ENCODE results near the gene ATP1B4.

Gene ATP1B4

DNA sequence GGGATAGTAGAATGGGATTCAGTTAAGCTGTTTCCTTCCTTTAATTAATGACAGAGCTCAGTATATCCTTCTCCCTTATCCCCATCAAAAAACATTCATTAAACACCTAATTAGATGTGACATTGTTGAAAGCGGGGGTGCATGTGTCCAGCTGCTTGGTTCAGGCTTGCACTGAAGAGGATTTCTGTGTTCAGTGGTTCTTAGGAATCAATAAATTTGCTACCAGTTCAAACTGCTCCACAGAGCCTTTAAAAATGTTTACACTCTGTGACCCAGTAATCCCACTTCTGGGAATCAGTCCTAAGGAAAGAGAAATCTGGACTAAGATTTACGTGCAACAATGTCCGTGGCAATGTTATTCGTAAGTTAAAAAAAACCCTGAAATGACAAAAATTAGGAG is 43.5 kb upstream of the ATP1B4 start:
- no peak for TF ChIP-seq CTCF (IDR thresholded peaks at IDR 0.05; ENCODE audit: low read depth, low read length, poor library complexity, severe bottlenecking)
- no peak for TF ChIP-seq EZH2phosphoT487 (IDR thresholded peaks at IDR 0.05; ENCODE audit: borderline replicate concordance, low read length)
- Histone ChIP-seq H4K20me1 (ENCODE audit: control insufficient read depth, insufficient read depth, low read depth, low read length) (no peaks in the 10 kb centered on the region), H3K79me2 (ENCODE audit: control insufficient read depth, low read length) (no peaks in the 10 kb centered on the region)

DNA sequence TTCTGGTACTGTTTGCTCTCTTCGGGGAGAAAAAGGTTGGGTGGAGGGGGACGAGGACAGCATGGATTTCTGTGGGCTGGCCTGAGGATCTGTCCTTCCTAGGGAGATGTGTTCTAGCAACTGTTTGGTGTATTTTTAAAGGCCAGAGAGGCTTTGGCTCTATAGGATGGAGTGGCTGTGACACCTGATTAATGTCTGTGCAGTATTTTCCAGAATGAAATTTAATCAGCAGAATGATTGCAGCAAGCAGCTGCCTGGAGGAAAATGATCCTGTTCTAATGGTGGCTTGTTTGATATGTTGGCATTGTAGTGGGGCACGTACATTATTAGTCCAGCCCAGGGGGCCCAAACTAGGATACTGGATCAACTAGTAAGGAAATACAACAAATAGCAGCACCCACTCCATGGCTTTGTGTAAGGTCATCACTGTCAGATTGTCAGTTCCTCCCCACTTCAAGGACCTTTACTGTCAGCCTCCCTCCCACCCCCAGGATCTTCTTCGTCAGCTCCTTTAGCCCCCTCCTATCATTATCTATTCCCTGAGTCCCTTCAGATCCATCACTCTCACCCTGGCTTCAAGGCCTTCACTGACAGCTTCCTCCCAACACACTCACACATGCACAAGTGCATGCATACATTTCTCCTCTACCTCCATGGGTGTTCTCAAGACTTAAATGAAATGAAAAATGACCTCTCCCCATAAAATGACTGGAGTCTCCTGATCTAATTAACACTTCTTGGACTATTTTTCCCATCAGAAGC is 40.2 kb upstream of the ATP1B4 start:
- H3K79me2 ChIP-seq (ENCODE audit: control insufficient read depth, low read length): no peaks in the 10 kb centered on the region
- TF ChIP-seq CTCF (IDR thresholded peaks at IDR 0.05; ENCODE audit: low read depth, low read length, poor library complexity, severe bottlenecking) (no peak), EZH2phosphoT487 (IDR thresholded peaks at IDR 0.05; ENCODE audit: borderline replicate concordance, low read length) (no peak)
- H3K9me3 ChIP-seq (ENCODE audit: control insufficient read depth, insufficient read depth, low read length): no peaks in the 10 kb centered on the region
- no peaks in the 10 kb centered on the region for H3K36me3 ChIP-seq (ENCODE audit: control insufficient read depth, low read length)
- H3K9me2 ChIP-seq (replicated peaks; ENCODE audit: control insufficient read depth, low read length): no peaks in the 10 kb centered on the region
- H3K27me3 ChIP-seq (ENCODE audit: control insufficient read depth, low read length): no peaks in the 10 kb centered on the region
- no peaks in the 10 kb centered on the region for H3F3A ChIP-seq (ENCODE audit: control insufficient read depth, insufficient read depth)
- no peak overlapping the region for H3K4me3 ChIP-seq (ENCODE audit: low read length)
- H3K4me2 ChIP-seq (ENCODE audit: low read length): no peak overlapping the region
- no peaks in the 10 kb centered on the region for H3K4me1 ChIP-seq (ENCODE audit: control insufficient read depth, low read length)
- H4K20me1 ChIP-seq (ENCODE audit: control insufficient read depth, insufficient read depth, low read depth, low read length): no peaks in the 10 kb centered on the region
- no peak overlapping the region for H3K27ac ChIP-seq (ENCODE audit: low read depth, low read length)

More for the DNA sequence above, 43.5 kb upstream of the ATP1B4 start:
- Histone ChIP-seq H3K9me3 (ENCODE audit: control insufficient read depth, insufficient read depth, low read length) (no peaks in the 10 kb centered on the region), H3K9me2 (replicated peaks; ENCODE audit: control insufficient read depth, low read length) (no peaks in the 10 kb centered on the region), H3F3A (ENCODE audit: control insufficient read depth, insufficient read depth) (no peaks in the 10 kb centered on the region), H3K4me3 (ENCODE audit: low read length) (no peak overlapping the region), H3K27me3 (ENCODE audit: control insufficient read depth, low read length) (peaks cover 3% of the 10 kb centered on the region; the same call in 1 of the 2 replicates), H3K4me1 (ENCODE audit: control insufficient read depth, low read length) (no peaks in the 10 kb centered on the region), H3K27ac (ENCODE audit: low read depth, low read length) (no peak overlapping the region), H3K36me3 (ENCODE audit: control insufficient read depth, low read length) (no peaks in the 10 kb centered on the region), H3K4me2 (ENCODE audit: low read length) (no peak overlapping the region)

- no peaks in the 10 kb centered on the region for H3K79me2 ChIP-seq (ENCODE audit: control insufficient read depth, low read length)
- H3K27me3 ChIP-seq (ENCODE audit: control insufficient read depth, low read length): no peaks in the 10 kb centered on the region
- H3K9me3 ChIP-seq (ENCODE audit: control insufficient read depth, insufficient read depth, low read length): no peaks in the 10 kb centered on the region
- no peak overlapping the region for H3K27ac ChIP-seq (ENCODE audit: low read depth, low read length)
- H3F3A ChIP-seq (ENCODE audit: control insufficient read depth, insufficient read depth): no peaks in the 10 kb centered on the region
- H4K20me1 ChIP-seq (ENCODE audit: control insufficient read depth, insufficient read depth, low read depth, low read length): no peaks in the 10 kb centered on the region
- no peak overlapping the region for H3K4me2 ChIP-seq (ENCODE audit: low read length)
- H3K36me3 ChIP-seq (ENCODE audit: control insufficient read depth, low read length): no peaks in the 10 kb centered on the region
- H3K4me1 ChIP-seq (ENCODE audit: control insufficient read depth, low read length): no peaks in the 10 kb centered on the region
- no peaks in the 10 kb centered on the region for H3K9me2 ChIP-seq (replicated peaks; ENCODE audit: control insufficient read depth, low read length)
- TF ChIP-seq EZH2phosphoT487 (IDR thresholded peaks at IDR 0.05; ENCODE audit: borderline replicate concordance, low read length): no peak
- no peak for TF ChIP-seq CTCF (IDR thresholded peaks at IDR 0.05; ENCODE audit: low read depth, low read length, poor library complexity, severe bottlenecking)
- no peak overlapping the region for H3K4me3 ChIP-seq (ENCODE audit: low read length)
Measured at GRCh38 chrX:120331116-120331515, 30.8 kb upstream of the ATP1B4 start.

Measured in DOHH2 (cell line).